Stimulated activated CD4-positive, alpha-beta T cell treated with anti-CD3 and anti-CD28 coated beads, Interleukin-12 subunit alpha, Interleukin-12 subunit beta, amount 100 ng/mL, for 24 hours (primary cell): ENCODE data around the gene CLPTM1.
"Not testable (repeated sequence)": the region's sequence is repeated elsewhere in the genome, so short reads cannot be mapped to it uniquely, and the experiment has no call there.

Source experiments
- DNase-seq, 2 experiments: peaks; one replicate each; pipeline ENCODE4 v3.0.0-alpha.2; 2020; ENCODE audit warnings: low read depth in 2 of 2

The CLPTM1 gene

DNA sequence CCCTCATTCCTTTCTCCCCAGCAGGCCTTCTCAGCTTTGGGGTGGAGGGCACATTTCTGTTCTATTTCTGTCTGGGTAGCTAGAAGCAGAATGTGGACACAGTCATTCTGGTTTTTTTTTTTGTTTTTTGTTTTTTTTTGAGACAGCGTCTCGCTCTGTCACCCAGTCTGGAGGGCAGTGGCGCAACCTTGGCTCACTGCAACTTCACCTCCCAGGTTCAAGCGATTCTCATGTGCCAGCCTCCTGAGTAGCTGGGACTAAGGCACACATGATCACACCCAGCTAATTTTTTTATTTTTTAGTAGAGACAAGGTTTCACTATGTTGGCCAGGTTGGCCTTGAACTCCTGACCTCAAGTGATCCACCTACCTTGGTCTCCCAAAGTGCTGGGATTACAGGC lies 20.3 kb downstream of the CLPTM1 start:
- DNase-seq, result no peak

GRCh38 chr19:44984005-44984404 lies 28.8 kb downstream of the CLPTM1 start:
- DNase-seq, result no peak

- no peak for DNase-seq
Measured at GRCh38 chr19:44985445-44985844, 30.3 kb downstream of the CLPTM1 start.

- no peak for DNase-seq
Measured at GRCh38 chr19:44986389-44986788, 31.2 kb downstream of the CLPTM1 start.

DNA sequence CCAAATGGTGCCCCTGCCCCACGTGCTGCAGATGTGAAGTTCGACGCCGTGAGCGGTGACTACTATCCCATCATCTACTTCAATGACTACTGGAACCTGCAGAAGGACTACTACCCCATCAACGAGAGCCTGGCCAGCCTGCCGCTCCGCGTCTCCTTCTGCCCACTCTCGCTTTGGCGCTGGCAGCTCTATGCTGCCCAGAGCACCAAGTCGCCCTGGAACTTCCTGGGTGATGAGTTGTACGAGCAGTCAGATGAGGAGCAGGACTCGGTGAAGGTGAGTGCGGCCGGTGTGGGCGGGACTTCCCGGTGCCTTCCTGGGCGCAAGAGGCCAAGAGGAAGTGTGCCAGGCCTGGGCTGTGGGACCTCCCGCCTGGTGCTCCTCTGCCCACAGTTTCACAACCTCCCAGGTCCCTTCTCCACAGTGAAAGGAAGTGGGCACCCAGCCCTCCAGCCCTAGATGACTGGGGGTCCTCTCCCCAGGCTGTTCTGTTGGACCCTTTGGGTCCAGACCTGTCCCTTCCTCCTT lies 32.0 kb downstream of the CLPTM1 start:
- DNase-seq, result no peak

GRCh38 chr19:44988273-44988672 lies 33.1 kb downstream of the CLPTM1 start:
- DNase-seq, result no peak

GRCh38 chr19:44988896-44989556 lies 33.8 kb downstream of the CLPTM1 start:
- DNase-seq, result peak; percentile 14 to 46

GRCh38 chr19:44990459-44990858 lies 35.3 kb downstream of the CLPTM1 start:
- no peak for DNase-seq

- no peak for DNase-seq
Measured at GRCh38 chr19:44990966-44991365, 35.8 kb downstream of the CLPTM1 start.

GRCh38 chr19:44992336-44993163 lies 37.4 kb downstream of the CLPTM1 start:
- DNase-seq, result no peak

GRCh38 chr19:44993526-44993925 lies 38.3 kb downstream of the CLPTM1 start:
- DNase-seq, result no peak

- no peak for DNase-seq
Measured at GRCh38 chr19:44993926-44994537, 38.9 kb downstream of the CLPTM1 start.

GRCh38 chr19:44998025-44998424 lies 42.8 kb downstream of the CLPTM1 start:
- no peak for DNase-seq

GRCh38 chr19:44999131-44999925 lies 44.1 kb downstream of the CLPTM1 start:
- not testable (repeated sequence) for DNase-seq

- DNase-seq, result not testable (repeated sequence)
Measured at GRCh38 chr19:45000665-45001064, 45.5 kb downstream of the CLPTM1 start.

DNA sequence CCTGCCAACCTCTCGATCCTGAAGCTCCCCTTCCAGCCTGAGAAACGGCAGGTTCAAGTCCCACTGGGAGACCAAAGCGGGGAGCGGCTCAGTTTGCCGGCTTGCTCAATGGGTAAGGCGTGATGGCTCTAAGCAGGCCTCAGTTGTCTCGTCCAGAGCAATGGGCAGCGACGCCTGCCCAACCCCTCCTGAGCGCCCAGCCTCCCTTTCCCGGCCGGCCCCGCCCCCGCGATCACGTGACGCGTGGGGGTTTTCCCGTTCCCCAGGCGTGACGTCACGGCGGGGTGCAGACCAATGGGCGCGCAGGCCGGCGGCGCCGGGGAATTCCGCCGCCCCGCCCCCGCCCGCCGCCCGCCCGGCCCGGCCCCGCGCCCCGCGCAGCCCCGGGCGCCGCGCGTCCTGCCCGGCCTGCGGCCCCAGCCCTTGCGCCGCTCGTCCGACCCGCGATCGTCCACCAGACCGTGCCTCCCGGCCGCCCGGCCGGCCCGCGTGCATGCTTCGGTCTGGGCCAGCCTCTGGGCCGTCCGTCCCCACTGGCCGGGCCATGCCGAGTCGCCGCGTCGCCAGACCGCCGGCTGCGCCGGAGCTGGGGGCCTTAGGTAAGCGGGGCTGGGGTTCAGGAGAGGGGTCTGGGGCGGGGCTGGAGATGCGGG lies 46.0 kb downstream of the CLPTM1 start, which contains the start of gene RELB:
TSS of gene RELB (plus strand) at position 378 of the 653 bp plus-strand sequence. CDS start at position 494, 116 bp downstream.
- peak; percentile 92 to 94 for DNase-seq

DNA sequence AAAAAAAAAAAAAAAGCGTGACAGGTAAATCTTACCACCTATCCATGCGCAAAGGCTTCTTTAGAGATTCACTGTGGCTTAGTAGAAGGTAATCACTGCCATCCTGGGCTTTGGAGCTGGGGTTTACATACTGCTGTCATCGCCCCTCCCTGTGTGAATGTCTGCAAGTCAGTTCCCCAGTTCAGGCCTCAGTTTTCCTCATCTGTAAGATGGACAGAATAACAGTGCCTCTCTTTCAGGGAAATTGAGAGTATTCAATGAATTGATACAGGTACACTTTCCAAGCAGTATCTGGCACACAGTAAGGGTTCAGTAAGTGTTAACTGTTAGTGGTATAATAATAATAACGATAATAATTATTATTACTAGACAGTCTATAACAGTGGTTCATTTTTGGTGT lies 48.3 kb downstream of the CLPTM1 start:
- DNase-seq, result no peak

DNA sequence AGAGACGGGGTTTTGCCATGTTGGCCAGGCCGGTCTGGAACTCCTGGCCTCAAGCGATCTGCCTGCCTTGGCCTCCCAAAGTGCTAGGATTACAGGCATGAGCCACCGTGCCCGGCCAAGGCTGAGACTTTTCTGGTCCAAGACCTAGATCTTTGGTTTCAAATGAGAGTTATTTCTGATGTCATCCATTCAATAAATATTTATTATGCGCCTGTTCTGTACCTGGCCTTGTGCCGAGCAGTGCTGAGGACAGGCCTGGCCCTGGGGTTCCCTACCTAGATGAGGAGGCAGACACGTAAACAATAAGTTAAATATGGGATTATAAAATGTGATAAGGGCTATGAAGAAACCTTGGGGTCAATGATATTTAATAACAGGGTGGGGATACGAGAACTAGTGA lies 50.6 kb downstream of the CLPTM1 start:
- no peak for DNase-seq

DNA sequence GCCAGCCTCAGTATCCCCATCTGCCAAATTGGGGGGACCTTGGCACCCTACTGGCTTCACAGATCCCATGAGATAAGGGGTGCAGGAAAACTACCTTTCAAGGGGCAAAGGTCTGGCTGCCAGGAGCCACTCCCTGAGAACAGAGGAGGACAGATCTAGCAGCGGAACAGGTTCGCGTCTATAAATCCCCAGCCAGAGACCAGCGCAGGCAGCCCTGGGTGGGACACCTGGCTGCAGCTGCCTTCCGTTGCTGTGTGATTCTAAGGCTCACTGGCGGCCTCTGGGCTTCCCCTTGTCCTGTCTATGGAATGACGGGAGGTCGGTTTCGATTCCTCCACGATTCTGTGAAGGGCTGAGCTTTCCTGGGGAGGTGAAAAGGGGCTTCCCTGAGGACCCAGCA lies 53.4 kb downstream of the CLPTM1 start:
- no peak for DNase-seq

GRCh38 chr19:45009625-45010255 lies 54.6 kb downstream of the CLPTM1 start:
- no peak for DNase-seq

GRCh38 chr19:45010306-45010705 lies 55.1 kb downstream of the CLPTM1 start:
- DNase-seq, result no peak
